Measurements from ENCODE around the gene MYG1. TPM values are rescaled to one million over a fixed set of nuclear protein-coding genes. Genes with fewer than 3 reads are reported as not detected.

MYG1 gene
- total RNA-seq, 1 experiment from 2014 or later: 102 TPM

DNA sequence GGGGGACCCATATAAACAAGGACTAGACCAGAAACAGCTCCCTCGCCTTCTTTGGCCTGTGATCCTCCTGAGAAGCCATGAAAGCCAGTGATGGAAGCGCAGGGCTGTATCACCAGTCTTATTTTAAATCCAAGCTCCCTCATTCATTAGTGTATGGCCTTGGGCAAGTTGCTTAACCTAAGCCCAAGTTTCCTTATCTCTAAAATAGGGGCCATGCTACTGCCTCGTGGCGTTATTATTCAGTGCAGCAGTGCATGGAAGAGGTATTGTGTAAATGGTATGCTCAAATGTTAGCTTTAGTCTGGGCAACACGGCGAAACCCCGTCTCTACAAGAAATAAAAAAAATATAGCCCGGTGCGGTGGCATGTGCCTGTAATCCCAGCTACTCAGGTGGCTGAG lies 21.5 kb upstream of the MYG1 start:
- no peak overlapping the region for H3K4me3 ChIP-seq (ENCODE audit: low read depth, low read length, poor library complexity, severe bottlenecking)
- no peaks in the 10 kb centered on the region for H3K9me3 ChIP-seq (ENCODE audit: low read depth, low read length, poor library complexity, severe bottlenecking)
- ChIA-PET POLR2A (ENCODE audit: low non-redundant PET) (no interaction called here), CTCF (no interaction called here)
- no peak for TF ChIP-seq CTCF (conservative IDR thresholded peaks at IDR 0.05; ENCODE audit: low read depth, low read length)
- TF ChIP-seq EZH2 (IDR thresholded peaks at IDR 0.05; ENCODE audit: borderline replicate concordance, low read depth, low read length, poor library complexity, severe bottlenecking): no peak
- H3K4me1 ChIP-seq (ENCODE audit: insufficient read depth, low read length, poor library complexity, severe bottlenecking): no peaks in the 10 kb centered on the region
- BruUV-seq (replicated peaks): no TSS peak
- intact Hi-C loops (cut with micrococcal nuclease; ENCODE audit: unreplicated experiment): no loop called here
- no peak overlapping the region for H3K27ac ChIP-seq (ENCODE audit: low read depth, low read length, poor library complexity, severe bottlenecking)
- DNase-seq (ENCODE audit: low spot score): no peak
- H3K27me3 ChIP-seq (replicated peaks; ENCODE audit: insufficient read depth, low read depth, low read length, poor library complexity): no peaks in the 10 kb centered on the region
- peaks cover 89% of the 10 kb centered on the region for H3K36me3 ChIP-seq (ENCODE audit: insufficient read depth, low read length, poor library complexity, severe bottlenecking)

GRCh38 chr12:53279283-53279869 lies 20.1 kb upstream of the MYG1 start:
- TF ChIP-seq EZH2 (IDR thresholded peaks at IDR 0.05; ENCODE audit: borderline replicate concordance, low read depth, low read length, poor library complexity, severe bottlenecking) (no peak), CTCF (conservative IDR thresholded peaks at IDR 0.05; ENCODE audit: low read depth, low read length) (no peak)
- H3K36me3 ChIP-seq (ENCODE audit: insufficient read depth, low read length, poor library complexity, severe bottlenecking): peaks cover 98% of the 10 kb centered on the region
- H3K27me3 ChIP-seq (replicated peaks; ENCODE audit: insufficient read depth, low read depth, low read length, poor library complexity): no peaks in the 10 kb centered on the region
- CTCF ChIA-PET: no interaction called here
- no peaks in the 10 kb centered on the region for H3K4me1 ChIP-seq (ENCODE audit: insufficient read depth, low read length, poor library complexity, severe bottlenecking)
- intact Hi-C loops (cut with micrococcal nuclease; ENCODE audit: unreplicated experiment): no loop called here
- no peak for DNase-seq (ENCODE audit: low spot score)
- H3K9me3 ChIP-seq (ENCODE audit: low read depth, low read length, poor library complexity, severe bottlenecking): no peaks in the 10 kb centered on the region
- H3K27ac ChIP-seq (ENCODE audit: low read depth, low read length, poor library complexity, severe bottlenecking): no peak overlapping the region
- POLR2A ChIA-PET (ENCODE audit: low non-redundant PET): interaction anchor here (0.6 to 0.7 kb wide), 5 partner anchors 16 to 660 kb away, joined by 3 to 6 read pairs (median 4); partner anchors contain the start of genes EIF4B and PFDN5
- no TSS peak for BruUV-seq (replicated peaks)
- no peak overlapping the region for H3K4me3 ChIP-seq (ENCODE audit: low read depth, low read length, poor library complexity, severe bottlenecking)

GRCh38 chr12:53279888-53280498 lies 19.5 kb upstream of the MYG1 start:
- no TSS peak for BruUV-seq (replicated peaks)
- peaks cover 97% of the 10 kb centered on the region for H3K36me3 ChIP-seq (ENCODE audit: insufficient read depth, low read length, poor library complexity, severe bottlenecking)
- H3K9me3 ChIP-seq (ENCODE audit: low read depth, low read length, poor library complexity, severe bottlenecking): no peaks in the 10 kb centered on the region
- DNase-seq (ENCODE audit: low spot score): no peak
- ChIA-PET CTCF (no interaction called here), POLR2A (ENCODE audit: low non-redundant PET) (interaction anchor here (0.6 kb wide), 1 partner anchor 660 kb away, joined by 3 read pairs; no protein-coding TSS in a partner anchor)
- intact Hi-C loops (cut with micrococcal nuclease; ENCODE audit: unreplicated experiment): no loop called here
- no peaks in the 10 kb centered on the region for H3K27me3 ChIP-seq (replicated peaks; ENCODE audit: insufficient read depth, low read depth, low read length, poor library complexity)
- H3K27ac ChIP-seq (ENCODE audit: low read depth, low read length, poor library complexity, severe bottlenecking): no peak overlapping the region
- TF ChIP-seq CTCF (conservative IDR thresholded peaks at IDR 0.05; ENCODE audit: low read depth, low read length) (no peak), EZH2 (IDR thresholded peaks at IDR 0.05; ENCODE audit: borderline replicate concordance, low read depth, low read length, poor library complexity, severe bottlenecking) (no peak)
- H3K4me1 ChIP-seq (ENCODE audit: insufficient read depth, low read length, poor library complexity, severe bottlenecking): no peaks in the 10 kb centered on the region
- H3K4me3 ChIP-seq (ENCODE audit: low read depth, low read length, poor library complexity, severe bottlenecking): no peak overlapping the region
